ENCODE data around the gene IRX6.

IRX6 gene

GRCh38 chr16:55330781-55331647 lies 7.0 kb downstream of the IRX6 start:
- no peaks in the 10 kb centered on the region for H3K36me3 ChIP-seq (ENCODE audit: control insufficient read depth, insufficient read depth, low read length)
- peaks cover 94% of the 10 kb centered on the region for H3K27me3 ChIP-seq (ENCODE audit: control insufficient read depth, insufficient read depth, low read length, poor library complexity, severe bottlenecking)
- WGBS, 2 experiments = 28 to 29% methylated on average over 53 of the region's 53 CpGs
- H3K4me1 ChIP-seq (ENCODE audit: control insufficient read depth, insufficient read depth, low read length) = peaks cover 8% of the 10 kb centered on the region
- H3K9me3 ChIP-seq (ENCODE audit: control insufficient read depth, low read length) = no peaks in the 10 kb centered on the region
- peak overlapping the region; percentile 46 for H3K4me3 ChIP-seq (ENCODE audit: insufficient read depth, low read depth, low read length)
- no peak overlapping the region for H3K27ac ChIP-seq (ENCODE audit: insufficient read depth, low read depth, low read length, poor library complexity, severe bottlenecking)

GRCh38 chr16:55331648-55332185 lies 7.7 kb downstream of the IRX6 start:
- H3K4me3 ChIP-seq (ENCODE audit: insufficient read depth, low read depth, low read length) = peak overlapping the region; percentile 46
- no peaks in the 10 kb centered on the region for H3K36me3 ChIP-seq (ENCODE audit: control insufficient read depth, insufficient read depth, low read length)
- no peak overlapping the region for H3K27ac ChIP-seq (ENCODE audit: insufficient read depth, low read depth, low read length, poor library complexity, severe bottlenecking)
- H3K27me3 ChIP-seq (ENCODE audit: control insufficient read depth, insufficient read depth, low read length, poor library complexity, severe bottlenecking) = peaks cover 87% of the 10 kb centered on the region
- 32 to 34% methylated on average over 28 of the region's 28 CpGs for WGBS, 2 experiments
- H3K9me3 ChIP-seq (ENCODE audit: control insufficient read depth, low read length) = no peaks in the 10 kb centered on the region
- peaks cover 8% of the 10 kb centered on the region for H3K4me1 ChIP-seq (ENCODE audit: control insufficient read depth, insufficient read depth, low read length)

GRCh38 chr16:55333684-55334083 lies 9.7 kb downstream of the IRX6 start:
- Histone ChIP-seq H3K36me3 (ENCODE audit: control insufficient read depth, insufficient read depth, low read length) (no peaks in the 10 kb centered on the region), H3K27me3 (ENCODE audit: control insufficient read depth, insufficient read depth, low read length, poor library complexity, severe bottlenecking) (peaks cover 67% of the 10 kb centered on the region), H3K4me1 (ENCODE audit: control insufficient read depth, insufficient read depth, low read length) (peaks cover 8% of the 10 kb centered on the region), H3K9me3 (ENCODE audit: control insufficient read depth, low read length) (no peaks in the 10 kb centered on the region), H3K27ac (ENCODE audit: insufficient read depth, low read depth, low read length, poor library complexity, severe bottlenecking) (no peak overlapping the region), H3K4me3 (ENCODE audit: insufficient read depth, low read depth, low read length) (no peak overlapping the region)
- 88 to 94% methylated on average over 2 of the region's 2 CpGs for WGBS, 2 experiments

GRCh38 chr16:55338646-55339045 lies 14.6 kb downstream of the IRX6 start:
- Histone ChIP-seq H3K4me1 (ENCODE audit: control insufficient read depth, insufficient read depth, low read length) (no peaks in the 10 kb centered on the region), H3K27me3 (ENCODE audit: control insufficient read depth, insufficient read depth, low read length, poor library complexity, severe bottlenecking) (peaks cover 20% of the 10 kb centered on the region), H3K9me3 (ENCODE audit: control insufficient read depth, low read length) (no peaks in the 10 kb centered on the region), H3K36me3 (ENCODE audit: control insufficient read depth, insufficient read depth, low read length) (no peaks in the 10 kb centered on the region), H3K4me3 (ENCODE audit: insufficient read depth, low read depth, low read length) (no peak overlapping the region), H3K27ac (ENCODE audit: insufficient read depth, low read depth, low read length, poor library complexity, severe bottlenecking) (no peak overlapping the region)
- WGBS, 2 experiments = 90 to 91% methylated on average over 5 of the region's 5 CpGs

- no peaks in the 10 kb centered on the region for H3K4me1 ChIP-seq (ENCODE audit: control insufficient read depth, insufficient read depth, low read length)
- WGBS, 2 experiments = 81% methylated on average over 1 of the region's 1 CpG; no CpG with 5 or more reads in 1 of the 2 experiments
- H3K4me3 ChIP-seq (ENCODE audit: insufficient read depth, low read depth, low read length) = no peak overlapping the region
- H3K27me3 ChIP-seq (ENCODE audit: control insufficient read depth, insufficient read depth, low read length, poor library complexity, severe bottlenecking) = peaks cover 7% of the 10 kb centered on the region
- no peaks in the 10 kb centered on the region for H3K36me3 ChIP-seq (ENCODE audit: control insufficient read depth, insufficient read depth, low read length)
- no peaks in the 10 kb centered on the region for H3K9me3 ChIP-seq (ENCODE audit: control insufficient read depth, low read length)
- H3K27ac ChIP-seq (ENCODE audit: insufficient read depth, low read depth, low read length, poor library complexity, severe bottlenecking) = no peak overlapping the region
Measured at GRCh38 chr16:55340445-55340844, 16.4 kb downstream of the IRX6 start.

GRCh38 chr16:55341681-55342080 lies 17.7 kb downstream of the IRX6 start:
- Histone ChIP-seq H3K27me3 (ENCODE audit: control insufficient read depth, insufficient read depth, low read length, poor library complexity, severe bottlenecking) (peaks cover 3% of the 10 kb centered on the region), H3K4me3 (ENCODE audit: insufficient read depth, low read depth, low read length) (no peak overlapping the region), H3K36me3 (ENCODE audit: control insufficient read depth, insufficient read depth, low read length) (no peaks in the 10 kb centered on the region), H3K4me1 (ENCODE audit: control insufficient read depth, insufficient read depth, low read length) (no peaks in the 10 kb centered on the region), H3K9me3 (ENCODE audit: control insufficient read depth, low read length) (no peaks in the 10 kb centered on the region), H3K27ac (ENCODE audit: insufficient read depth, low read depth, low read length, poor library complexity, severe bottlenecking) (no peak overlapping the region)
- WGBS, 2 experiments = 87 to 91% methylated on average over 4 of the region's 4 CpGs

- Histone ChIP-seq H3K9me3 (ENCODE audit: control insufficient read depth, low read length) (no peaks in the 10 kb centered on the region), H3K27ac (ENCODE audit: insufficient read depth, low read depth, low read length, poor library complexity, severe bottlenecking) (no peak overlapping the region), H3K36me3 (ENCODE audit: control insufficient read depth, insufficient read depth, low read length) (no peaks in the 10 kb centered on the region), H3K4me1 (ENCODE audit: control insufficient read depth, insufficient read depth, low read length) (no peaks in the 10 kb centered on the region), H3K4me3 (ENCODE audit: insufficient read depth, low read depth, low read length) (no peak overlapping the region), H3K27me3 (ENCODE audit: control insufficient read depth, insufficient read depth, low read length, poor library complexity, severe bottlenecking) (peaks cover 3% of the 10 kb centered on the region)
- WGBS, 2 experiments = 93 to 96% methylated on average over 5 to 6 of the region's 6 CpGs
Measured at GRCh38 chr16:55346475-55346874, 22.5 kb downstream of the IRX6 start.

- Histone ChIP-seq H3K4me3 (ENCODE audit: insufficient read depth, low read depth, low read length) (no peak overlapping the region), H3K27ac (ENCODE audit: insufficient read depth, low read depth, low read length, poor library complexity, severe bottlenecking) (no peak overlapping the region), H3K9me3 (ENCODE audit: control insufficient read depth, low read length) (no peaks in the 10 kb centered on the region), H3K4me1 (ENCODE audit: control insufficient read depth, insufficient read depth, low read length) (no peaks in the 10 kb centered on the region), H3K36me3 (ENCODE audit: control insufficient read depth, insufficient read depth, low read length) (no peaks in the 10 kb centered on the region), H3K27me3 (ENCODE audit: control insufficient read depth, insufficient read depth, low read length, poor library complexity, severe bottlenecking) (no peaks in the 10 kb centered on the region)
- 100% methylated on average over 1 of the region's 1 CpG for WGBS, 2 experiments
Measured at GRCh38 chr16:55349867-55350266, 25.9 kb downstream of the IRX6 start.

GRCh38 chr16:55350984-55351383 lies 27.0 kb downstream of the IRX6 start:
- Histone ChIP-seq H3K9me3 (ENCODE audit: control insufficient read depth, low read length) (no peaks in the 10 kb centered on the region), H3K36me3 (ENCODE audit: control insufficient read depth, insufficient read depth, low read length) (no peaks in the 10 kb centered on the region), H3K4me3 (ENCODE audit: insufficient read depth, low read depth, low read length) (no peak overlapping the region), H3K4me1 (ENCODE audit: control insufficient read depth, insufficient read depth, low read length) (no peaks in the 10 kb centered on the region), H3K27me3 (ENCODE audit: control insufficient read depth, insufficient read depth, low read length, poor library complexity, severe bottlenecking) (no peaks in the 10 kb centered on the region), H3K27ac (ENCODE audit: insufficient read depth, low read depth, low read length, poor library complexity, severe bottlenecking) (no peak overlapping the region)

GRCh38 chr16:55351936-55352335 lies 27.9 kb downstream of the IRX6 start:
- Histone ChIP-seq H3K36me3 (ENCODE audit: control insufficient read depth, insufficient read depth, low read length) (no peaks in the 10 kb centered on the region), H3K27me3 (ENCODE audit: control insufficient read depth, insufficient read depth, low read length, poor library complexity, severe bottlenecking) (no peaks in the 10 kb centered on the region), H3K4me3 (ENCODE audit: insufficient read depth, low read depth, low read length) (no peak overlapping the region), H3K4me1 (ENCODE audit: control insufficient read depth, insufficient read depth, low read length) (no peaks in the 10 kb centered on the region), H3K27ac (ENCODE audit: insufficient read depth, low read depth, low read length, poor library complexity, severe bottlenecking) (no peak overlapping the region), H3K9me3 (ENCODE audit: control insufficient read depth, low read length) (no peaks in the 10 kb centered on the region)
- 95 to 100% methylated on average over 3 of the region's 3 CpGs for WGBS, 2 experiments

Data from ectodermal cell (in vitro differentiated cells).